Vagina (tissue), 2 donors: ENCODE measurements around the gene PADI2. TPM values are rescaled to one million over a fixed set of nuclear protein-coding genes. Genes with fewer than 3 reads are reported as not detected.
A peak's percentile ranks its signal among the peaks of the same experiment; 100 is the strongest.

Experiments
- DNase-seq, 2 donors: peaks; one replicate each; pipeline ENCODE4 v3.0.0-alpha.2; 2017; ENCODE audit errors: extremely low spot score in 2 of 2
- H3K27ac ChIP-seq: fragments of 200-600 bp; sonication (generic); one replicate; pipeline ENCODE4 v1.5.1; 2019
- H3K27me3 ChIP-seq: fragments of 200-600 bp; sonication (generic); one replicate; pipeline ENCODE4 v1.5.1; 2019
- H3K36me3 ChIP-seq, 2 donors: fragments of 200-600 bp; sonication (generic); one replicate each; pipeline ENCODE4 v1.5.1; 2017 to 2019
- H3K4me1 ChIP-seq: fragments of 200-600 bp; sonication (generic); one replicate; pipeline ENCODE4 v1.5.1; 2019
- H3K4me3 ChIP-seq, 2 donors: fragments of 200-600 bp; sonication (generic); 1 replicate in 1 of 2; 2 replicates in 1 of 2; pipeline ENCODE4 v1.5.1; 2016 to 2019
- H3K9me3 ChIP-seq: fragments of 200-600 bp; sonication (generic); one replicate; pipeline ENCODE4 v1.5.1; 2019
- POLR2A ChIP-seq, 2 donors: fragments of 450-650 bp; IDR thresholded peaks; one replicate each; pipeline ENCODE4 v1.6.1; 2017; ENCODE audit warnings: antibody characterized with exemption in 2 of 2, mild to moderate bottlenecking in 2 of 2, moderate library complexity in 2 of 2
- POLR2AphosphoS5 ChIP-seq, 2 donors: sonication (generic); formaldehyde crosslinking; IDR thresholded peaks; one replicate each; pipeline ENCODE4 v1.9.0; 2017; ENCODE audit warnings: antibody characterized with exemption in 2 of 2, mild to moderate bottlenecking in 2 of 2, low read depth in 1 of 2; ENCODE audit not compliant: insufficient read depth in 1 of 2
- intact Hi-C: fragments of 100-400 bp; cut with DNase I; formaldehyde crosslinking; loops from one replicate; pipeline ENCODE4 v1.15.1; 2023
- total RNA-seq: library from RNA; depleted of rRNA; stranded (reverse); fragments of >200 nt; gene quantifications from one replicate; pipeline ENCODE4 v1.2.3, GENCODE V29; 2016
- TF ChIP-seq, protein P1 (sequence below), 3 experiments: fragments of 450-650 bp in 2 of 3; fragments of 200-600 bp in 1 of 3; sonication (generic) in 1 of 3; IDR thresholded peaks; one replicate each; pipeline ENCODE4 v1.5.1; 2017 to 2019; ENCODE audit warnings: antibody characterized with exemption in 3 of 3, mild to moderate bottlenecking in 2 of 3, moderate library complexity in 2 of 3

Gene PADI2
- total RNA-seq, 1 donor from 2014 or later: 0.98 TPM

DNA sequence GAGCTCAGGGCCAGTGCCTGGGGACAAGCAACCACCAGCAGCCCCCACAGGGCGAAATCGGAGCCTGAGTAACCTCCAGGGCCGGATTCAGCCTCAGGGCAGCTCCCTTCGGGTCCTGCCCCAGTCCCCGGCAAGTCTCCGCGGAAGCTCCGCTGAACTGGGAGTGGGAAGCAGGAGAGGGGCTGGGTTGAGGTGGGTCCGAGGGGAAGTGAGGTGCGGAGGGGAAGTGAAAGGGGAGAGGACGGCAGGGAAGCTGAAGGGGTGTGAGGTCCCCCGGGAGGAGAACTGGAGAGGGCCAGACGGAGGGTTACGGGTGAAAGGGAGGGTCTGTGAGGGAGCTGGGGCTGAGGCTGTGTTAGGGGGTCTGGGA lies 560 bp downstream of the PADI2 start:
- TF ChIP-seq, protein P1, sequence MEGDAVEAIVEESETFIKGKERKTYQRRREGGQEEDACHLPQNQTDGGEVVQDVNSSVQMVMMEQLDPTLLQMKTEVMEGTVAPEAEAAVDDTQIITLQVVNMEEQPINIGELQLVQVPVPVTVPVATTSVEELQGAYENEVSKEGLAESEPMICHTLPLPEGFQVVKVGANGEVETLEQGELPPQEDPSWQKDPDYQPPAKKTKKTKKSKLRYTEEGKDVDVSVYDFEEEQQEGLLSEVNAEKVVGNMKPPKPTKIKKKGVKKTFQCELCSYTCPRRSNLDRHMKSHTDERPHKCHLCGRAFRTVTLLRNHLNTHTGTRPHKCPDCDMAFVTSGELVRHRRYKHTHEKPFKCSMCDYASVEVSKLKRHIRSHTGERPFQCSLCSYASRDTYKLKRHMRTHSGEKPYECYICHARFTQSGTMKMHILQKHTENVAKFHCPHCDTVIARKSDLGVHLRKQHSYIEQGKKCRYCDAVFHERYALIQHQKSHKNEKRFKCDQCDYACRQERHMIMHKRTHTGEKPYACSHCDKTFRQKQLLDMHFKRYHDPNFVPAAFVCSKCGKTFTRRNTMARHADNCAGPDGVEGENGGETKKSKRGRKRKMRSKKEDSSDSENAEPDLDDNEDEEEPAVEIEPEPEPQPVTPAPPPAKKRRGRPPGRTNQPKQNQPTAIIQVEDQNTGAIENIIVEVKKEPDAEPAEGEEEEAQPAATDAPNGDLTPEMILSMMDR (IDR thresholded peaks at IDR 0.05): no peak
- no peak for TF ChIP-seq POLR2AphosphoS5 (IDR thresholded peaks at IDR 0.05; ENCODE audit: insufficient read depth in 1 of 2, low read depth in 1 of 2)
- TF ChIP-seq POLR2A (IDR thresholded peaks at IDR 0.05): no peak
- Histone ChIP-seq H3K4me3 (peak overlapping the region; percentile 28 to 35), H3K27me3 (no peaks in the 10 kb centered on the region), H3K4me1 (peaks cover 17% of the 10 kb centered on the region), H3K27ac (no peak overlapping the region), H3K36me3 (no peaks in the 10 kb centered on the region), H3K9me3 (no peaks in the 10 kb centered on the region)
- intact Hi-C loops: no loop called here
- DNase-seq: no peak

DNA sequence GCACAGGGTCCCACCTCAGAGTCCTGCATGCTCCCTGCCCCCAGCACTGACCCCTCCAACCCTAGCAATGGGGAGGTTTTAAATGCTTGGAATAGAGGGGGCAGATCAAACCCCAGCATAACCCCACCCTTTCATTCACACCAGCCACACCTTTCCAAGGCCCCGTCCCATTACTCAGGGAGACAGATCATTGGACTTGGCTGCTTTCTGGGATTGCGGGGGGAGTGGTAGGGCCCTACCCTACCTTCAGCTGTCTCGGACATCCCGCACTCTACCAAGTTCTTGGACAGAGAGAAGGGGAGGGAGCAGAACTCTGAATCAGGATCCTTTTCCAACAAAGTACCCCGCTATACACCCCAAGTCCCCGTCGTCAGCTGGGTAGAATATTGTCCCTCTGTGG lies 983 bp downstream of the PADI2 start:
- H3K36me3 ChIP-seq: no peaks in the 10 kb centered on the region
- H3K9me3 ChIP-seq: no peaks in the 10 kb centered on the region
- H3K4me1 ChIP-seq: peaks cover 17% of the 10 kb centered on the region
- no peak for DNase-seq
- intact Hi-C loops: no loop called here
- H3K27me3 ChIP-seq: no peaks in the 10 kb centered on the region
- no peak overlapping the region for H3K4me3 ChIP-seq
- H3K27ac ChIP-seq: no peak overlapping the region
- TF ChIP-seq, protein P1 (IDR thresholded peaks at IDR 0.05): no peak
- TF ChIP-seq POLR2AphosphoS5 (IDR thresholded peaks at IDR 0.05; ENCODE audit: insufficient read depth in 1 of 2, low read depth in 1 of 2): no peak
- TF ChIP-seq POLR2A (IDR thresholded peaks at IDR 0.05): no peak

DNA sequence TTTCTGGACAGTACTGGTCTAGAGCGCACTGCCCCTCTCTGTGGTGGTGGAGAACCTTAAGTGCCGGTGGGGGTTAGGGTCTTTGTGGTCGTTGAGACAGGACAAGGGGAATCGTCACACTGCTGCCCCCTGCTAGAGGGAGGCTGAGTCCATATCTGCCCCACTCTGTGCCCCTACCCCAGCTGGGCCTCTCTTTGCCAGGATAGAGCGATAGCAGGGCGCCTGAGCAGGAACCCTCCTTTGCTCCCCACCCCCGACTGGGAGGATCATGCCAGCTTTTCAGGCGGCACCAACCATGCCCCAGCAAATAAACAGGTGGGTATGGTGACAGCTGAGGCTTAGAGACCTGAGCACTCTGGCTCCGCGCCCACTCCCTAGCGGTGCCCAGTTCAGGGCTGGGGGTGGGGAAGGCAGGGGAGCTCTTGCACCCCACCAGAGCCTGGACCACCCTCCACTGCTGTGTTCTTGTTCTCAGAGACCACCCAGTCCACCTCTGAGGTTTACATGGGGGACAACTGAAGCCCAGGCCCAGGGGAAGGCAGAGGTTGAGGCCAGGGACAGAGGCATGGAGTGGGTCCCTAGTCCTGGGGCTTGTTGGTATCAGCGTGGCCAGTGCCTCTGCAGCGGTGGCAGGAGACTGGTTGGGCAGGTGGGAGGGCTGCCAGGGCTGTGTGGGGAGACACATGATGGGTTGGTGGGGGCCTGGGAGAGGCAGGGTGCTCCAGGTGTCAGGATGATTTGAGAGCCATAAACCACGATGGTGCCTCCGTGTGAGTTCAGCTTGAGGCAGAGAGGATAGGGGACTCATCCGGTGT lies 1.6 kb downstream of the PADI2 start:
- no peak overlapping the region for H3K27ac ChIP-seq
- H3K9me3 ChIP-seq: no peaks in the 10 kb centered on the region
- H3K36me3 ChIP-seq: no peaks in the 10 kb centered on the region
- no peaks in the 10 kb centered on the region for H3K27me3 ChIP-seq
- TF ChIP-seq POLR2A (IDR thresholded peaks at IDR 0.05) (no peak), POLR2AphosphoS5 (IDR thresholded peaks at IDR 0.05; ENCODE audit: insufficient read depth in 1 of 2, low read depth in 1 of 2) (no peak)
- TF ChIP-seq, protein P1 (IDR thresholded peaks at IDR 0.05): no peak
- intact Hi-C loops: no loop called here
- no peak for DNase-seq
- H3K4me3 ChIP-seq: no peak overlapping the region
- H3K4me1 ChIP-seq: peaks cover 17% of the 10 kb centered on the region

DNA sequence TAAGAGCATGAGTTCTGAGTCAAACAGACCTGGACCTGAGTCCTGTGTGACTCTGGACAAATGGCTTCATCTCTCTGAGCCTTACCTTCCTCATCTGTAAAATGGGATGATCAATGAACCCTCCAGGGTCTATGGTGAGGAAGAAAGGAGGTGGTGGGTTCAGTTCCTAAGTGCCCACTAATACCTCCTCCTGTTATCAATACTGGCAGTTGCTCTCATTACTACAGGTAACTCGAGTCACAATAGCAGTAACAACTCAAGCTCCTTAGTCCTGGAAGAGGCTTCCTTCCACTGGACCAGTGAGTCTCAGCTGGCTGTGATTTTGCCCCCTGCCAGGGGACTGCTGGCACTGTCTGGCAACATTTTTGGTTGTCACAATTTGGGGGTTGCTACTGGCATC lies 2.6 kb downstream of the PADI2 start:
- no peak for DNase-seq
- no peak overlapping the region for H3K4me3 ChIP-seq
- H3K36me3 ChIP-seq: no peaks in the 10 kb centered on the region
- peaks cover 17% of the 10 kb centered on the region for H3K4me1 ChIP-seq
- TF ChIP-seq POLR2AphosphoS5 (IDR thresholded peaks at IDR 0.05; ENCODE audit: insufficient read depth in 1 of 2, low read depth in 1 of 2) (no peak), POLR2A (IDR thresholded peaks at IDR 0.05) (no peak)
- TF ChIP-seq, protein P1 (IDR thresholded peaks at IDR 0.05): no peak
- no peak overlapping the region for H3K27ac ChIP-seq
- no peaks in the 10 kb centered on the region for H3K27me3 ChIP-seq
- intact Hi-C loops: no loop called here
- no peaks in the 10 kb centered on the region for H3K9me3 ChIP-seq

DNA sequence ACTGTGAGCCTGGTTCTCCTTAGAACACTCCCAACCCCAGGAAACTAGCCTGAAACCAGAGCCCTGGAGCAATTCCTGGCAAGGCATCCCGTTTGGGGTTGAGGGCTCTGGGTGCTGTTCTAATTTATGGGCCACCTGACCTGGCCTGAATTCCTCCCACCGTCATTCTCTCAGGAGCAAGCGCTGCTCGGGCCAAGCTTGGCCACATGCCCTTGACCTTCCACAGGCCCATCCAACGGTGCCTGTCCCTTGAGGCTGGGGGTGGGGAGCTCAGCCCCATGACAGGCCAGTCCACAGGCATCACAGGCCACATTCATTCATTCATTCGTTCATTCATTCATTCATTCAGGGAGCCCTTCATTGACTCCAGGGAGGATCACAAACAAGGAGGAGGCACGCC lies 5.3 kb downstream of the PADI2 start:
- intact Hi-C loops: no loop called here
- TF ChIP-seq POLR2A (IDR thresholded peaks at IDR 0.05) (no peak), POLR2AphosphoS5 (IDR thresholded peaks at IDR 0.05; ENCODE audit: insufficient read depth in 1 of 2, low read depth in 1 of 2) (no peak)
- TF ChIP-seq, protein P1 (IDR thresholded peaks at IDR 0.05): no peak
- Histone ChIP-seq H3K27me3 (no peaks in the 10 kb centered on the region), H3K4me1 (peaks cover 7% of the 10 kb centered on the region), H3K9me3 (no peaks in the 10 kb centered on the region), H3K4me3 (no peak overlapping the region), H3K27ac (no peak overlapping the region), H3K36me3 (no peaks in the 10 kb centered on the region)
- DNase-seq: no peak
